ENCODE results near the gene TMEM178A. TPM values are rescaled to one million over a fixed set of nuclear protein-coding genes. Genes with fewer than 3 reads are reported as not detected.

The TMEM178A gene
- total and polyA plus RNA-seq, 9 donors, result 5.7 to 18.5 (median 14.5) TPM

GRCh38 chr2:39705638-39706037, 39.9 kb downstream of the TMEM178A start:
- DNase-seq, result no peak
- Histone ChIP-seq H3K9me3 (replicated peaks; ENCODE audit: control insufficient read depth, low read depth, low read length) (peaks cover 8% of the 10 kb centered on the region), H3K27me3 (ENCODE audit: control insufficient read depth, insufficient read depth, low read length) (no peaks in the 10 kb centered on the region), H3K4me1 (ENCODE audit: control insufficient read depth, insufficient read depth, low read length) (no peaks in the 10 kb centered on the region), H3K4me3 (ENCODE audit: low read length) (no peak overlapping the region), H3K27ac (ENCODE audit: low read length) (no peak overlapping the region), H3K36me3 (ENCODE audit: control insufficient read depth, insufficient read depth, low read length) (no peaks in the 10 kb centered on the region)
- 86% methylated on average over 1 of the region's 4 CpGs for WGBS (ENCODE audit: insufficient coverage)

GRCh38 chr2:39706312-39706711, 40.6 kb downstream of the TMEM178A start:
- Histone ChIP-seq H3K4me3 (ENCODE audit: low read length) (no peak overlapping the region), H3K4me1 (ENCODE audit: control insufficient read depth, insufficient read depth, low read length) (no peaks in the 10 kb centered on the region), H3K27me3 (ENCODE audit: control insufficient read depth, insufficient read depth, low read length) (no peaks in the 10 kb centered on the region), H3K36me3 (ENCODE audit: control insufficient read depth, insufficient read depth, low read length) (no peaks in the 10 kb centered on the region), H3K9me3 (replicated peaks; ENCODE audit: control insufficient read depth, low read depth, low read length) (peaks cover 7% of the 10 kb centered on the region), H3K27ac (ENCODE audit: low read length) (no peak overlapping the region)
- no CpG with 5 or more reads among the region's 1 CpG for WGBS (ENCODE audit: insufficient coverage)
- no peak for DNase-seq

- Histone ChIP-seq H3K4me1 (ENCODE audit: control insufficient read depth, insufficient read depth, low read length) (no peaks in the 10 kb centered on the region), H3K4me3 (ENCODE audit: low read length) (no peak overlapping the region), H3K36me3 (ENCODE audit: control insufficient read depth, insufficient read depth, low read length) (no peaks in the 10 kb centered on the region), H3K27ac (ENCODE audit: low read length) (no peak overlapping the region), H3K9me3 (replicated peaks; ENCODE audit: control insufficient read depth, low read depth, low read length) (peaks cover under 1% of the 10 kb centered on the region), H3K27me3 (ENCODE audit: control insufficient read depth, insufficient read depth, low read length) (no peaks in the 10 kb centered on the region)
- DNase-seq, result no peak
- WGBS (ENCODE audit: insufficient coverage), result 89% methylated on average over 6 of the region's 8 CpGs
Measured at GRCh38 chr2:39706945-39707344, 41.2 kb downstream of the TMEM178A start.

- Histone ChIP-seq H3K4me1 (ENCODE audit: control insufficient read depth, insufficient read depth, low read length) (no peaks in the 10 kb centered on the region), H3K9me3 (replicated peaks; ENCODE audit: control insufficient read depth, low read depth, low read length) (no peaks in the 10 kb centered on the region), H3K27me3 (ENCODE audit: control insufficient read depth, insufficient read depth, low read length) (no peaks in the 10 kb centered on the region), H3K4me3 (ENCODE audit: low read length) (no peak overlapping the region), H3K27ac (ENCODE audit: low read length) (no peak overlapping the region), H3K36me3 (ENCODE audit: control insufficient read depth, insufficient read depth, low read length) (no peaks in the 10 kb centered on the region)
- DNase-seq, result no peak
- WGBS (ENCODE audit: insufficient coverage), result 93% methylated on average over 8 of the region's 9 CpGs
Measured at GRCh38 chr2:39708003-39708402, 42.3 kb downstream of the TMEM178A start.

DNA sequence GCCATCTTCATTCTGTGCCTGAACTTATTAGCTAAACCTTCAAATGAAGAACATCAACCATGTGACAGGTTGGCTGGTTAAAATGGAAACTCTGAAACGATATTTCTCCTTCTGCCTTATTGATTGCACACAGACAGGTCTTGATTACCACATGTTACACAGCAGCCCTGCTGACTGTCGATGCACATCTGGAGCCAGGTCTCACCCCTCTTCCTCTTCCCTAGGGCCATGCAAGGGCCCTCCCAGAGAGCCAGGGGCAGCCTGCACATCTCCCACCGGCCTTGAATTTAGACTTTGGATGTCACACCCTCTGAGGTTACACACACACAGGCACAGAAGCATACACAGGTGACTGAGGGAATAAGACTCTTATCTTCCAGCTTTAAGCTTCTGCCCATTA, 45.1 kb downstream of the TMEM178A start:
- H3K27me3 ChIP-seq (ENCODE audit: control insufficient read depth, insufficient read depth, low read length), result no peaks in the 10 kb centered on the region
- no peak overlapping the region for H3K4me3 ChIP-seq (ENCODE audit: low read length)
- no peaks in the 10 kb centered on the region for H3K4me1 ChIP-seq (ENCODE audit: control insufficient read depth, insufficient read depth, low read length)
- no peak for DNase-seq
- WGBS (ENCODE audit: insufficient coverage), result 34% methylated on average over 2 of the region's 3 CpGs
- H3K9me3 ChIP-seq (replicated peaks; ENCODE audit: control insufficient read depth, low read depth, low read length), result no peaks in the 10 kb centered on the region
- no peak overlapping the region for H3K27ac ChIP-seq (ENCODE audit: low read length)
- no peaks in the 10 kb centered on the region for H3K36me3 ChIP-seq (ENCODE audit: control insufficient read depth, insufficient read depth, low read length)

GRCh38 chr2:39712953-39713352, 47.2 kb downstream of the TMEM178A start:
- Histone ChIP-seq H3K27ac (ENCODE audit: low read length) (no peak overlapping the region), H3K9me3 (replicated peaks; ENCODE audit: control insufficient read depth, low read depth, low read length) (no peaks in the 10 kb centered on the region), H3K36me3 (ENCODE audit: control insufficient read depth, insufficient read depth, low read length) (no peaks in the 10 kb centered on the region), H3K4me3 (ENCODE audit: low read length) (no peak overlapping the region), H3K4me1 (ENCODE audit: control insufficient read depth, insufficient read depth, low read length) (no peaks in the 10 kb centered on the region), H3K27me3 (ENCODE audit: control insufficient read depth, insufficient read depth, low read length) (no peaks in the 10 kb centered on the region)
- 100% methylated on average over 2 of the region's 5 CpGs for WGBS (ENCODE audit: insufficient coverage)
- DNase-seq, result no peak

DNA sequence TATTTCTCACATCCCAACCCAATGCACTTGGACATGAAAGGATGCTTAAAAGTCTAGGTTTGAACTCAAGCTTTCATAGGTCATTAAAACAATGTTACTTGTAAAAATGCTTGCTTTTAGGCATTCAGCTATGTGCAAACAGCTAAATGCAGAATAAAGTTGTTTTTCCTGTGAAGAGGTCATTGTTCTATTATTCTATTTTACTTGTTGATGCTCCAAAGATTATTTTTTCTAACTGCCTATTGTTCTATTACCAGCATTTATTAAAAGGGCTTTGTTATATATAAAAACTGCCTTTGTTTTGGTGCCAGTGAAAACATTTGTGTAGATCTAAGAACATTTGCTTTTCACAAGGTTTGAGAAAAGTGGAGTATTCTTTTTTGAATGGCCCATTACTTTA, 49.4 kb downstream of the TMEM178A start:
- Histone ChIP-seq H3K36me3 (ENCODE audit: control insufficient read depth, insufficient read depth, low read length) (no peaks in the 10 kb centered on the region), H3K27me3 (ENCODE audit: control insufficient read depth, insufficient read depth, low read length) (no peaks in the 10 kb centered on the region), H3K4me3 (ENCODE audit: low read length) (no peak overlapping the region), H3K9me3 (replicated peaks; ENCODE audit: control insufficient read depth, low read depth, low read length) (no peaks in the 10 kb centered on the region), H3K27ac (ENCODE audit: low read length) (no peak overlapping the region), H3K4me1 (ENCODE audit: control insufficient read depth, insufficient read depth, low read length) (no peaks in the 10 kb centered on the region)
- no peak for DNase-seq

DNA sequence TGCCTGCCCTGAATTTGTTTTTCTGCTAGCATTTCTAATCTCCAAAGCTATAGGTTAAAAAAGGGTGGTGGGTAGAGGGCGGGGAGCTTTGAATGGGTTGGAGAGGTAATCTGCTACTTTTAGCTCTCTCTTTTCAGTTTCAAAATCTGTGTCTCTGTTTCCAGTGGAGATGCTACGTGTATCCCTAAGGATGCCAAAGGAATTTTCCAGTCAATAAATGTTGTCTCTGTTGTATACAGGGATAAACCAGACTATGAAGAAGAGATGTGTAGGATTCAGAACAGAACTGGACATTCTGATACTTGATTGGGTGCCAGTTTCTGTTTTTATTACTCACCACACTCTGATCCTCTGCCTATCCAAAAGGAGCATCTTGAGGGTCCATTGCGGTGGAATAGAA, 50.1 kb downstream of the TMEM178A start:
- Histone ChIP-seq H3K36me3 (ENCODE audit: control insufficient read depth, insufficient read depth, low read length) (no peaks in the 10 kb centered on the region), H3K4me3 (ENCODE audit: low read length) (no peak overlapping the region), H3K9me3 (replicated peaks; ENCODE audit: control insufficient read depth, low read depth, low read length) (no peaks in the 10 kb centered on the region), H3K27ac (ENCODE audit: low read length) (no peak overlapping the region), H3K4me1 (ENCODE audit: control insufficient read depth, insufficient read depth, low read length) (no peaks in the 10 kb centered on the region), H3K27me3 (ENCODE audit: control insufficient read depth, insufficient read depth, low read length) (no peaks in the 10 kb centered on the region)
- no peak for DNase-seq
- no CpG with 5 or more reads among the region's 3 CpGs for WGBS (ENCODE audit: insufficient coverage)

DNA sequence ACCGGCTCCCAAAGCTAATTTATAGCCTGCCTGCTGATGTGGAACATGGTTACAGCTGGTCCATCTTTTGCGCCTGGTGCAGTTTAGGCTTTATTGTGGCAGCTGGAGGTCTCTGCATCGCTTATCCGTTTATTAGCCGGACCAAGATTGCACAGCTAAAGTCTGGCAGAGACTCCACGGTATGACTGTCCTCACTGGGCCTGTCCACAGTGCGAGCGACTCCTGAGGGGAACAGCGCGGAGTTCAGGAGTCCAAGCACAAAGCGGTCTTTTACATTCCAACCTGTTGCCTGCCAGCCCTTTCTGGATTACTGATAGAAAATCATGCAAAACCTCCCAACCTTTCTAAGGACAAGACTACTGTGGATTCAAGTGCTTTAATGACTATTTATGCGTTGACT, 51.4 kb downstream of the TMEM178A start:
- H3K4me1 ChIP-seq (ENCODE audit: control insufficient read depth, insufficient read depth, low read length), result no peaks in the 10 kb centered on the region
- WGBS (ENCODE audit: insufficient coverage), result 72% methylated on average over 10 of the region's 12 CpGs
- no peaks in the 10 kb centered on the region for H3K9me3 ChIP-seq (replicated peaks; ENCODE audit: control insufficient read depth, low read depth, low read length)
- DNase-seq, result no peak
- H3K36me3 ChIP-seq (ENCODE audit: control insufficient read depth, insufficient read depth, low read length), result no peaks in the 10 kb centered on the region
- H3K27me3 ChIP-seq (ENCODE audit: control insufficient read depth, insufficient read depth, low read length), result no peaks in the 10 kb centered on the region
- H3K27ac ChIP-seq (ENCODE audit: low read length), result no peak overlapping the region
- no peak overlapping the region for H3K4me3 ChIP-seq (ENCODE audit: low read length)

GRCh38 chr2:39718483-39718882, 52.8 kb downstream of the TMEM178A start:
- Histone ChIP-seq H3K4me1 (ENCODE audit: control insufficient read depth, insufficient read depth, low read length) (no peaks in the 10 kb centered on the region), H3K27me3 (ENCODE audit: control insufficient read depth, insufficient read depth, low read length) (no peaks in the 10 kb centered on the region), H3K9me3 (replicated peaks; ENCODE audit: control insufficient read depth, low read depth, low read length) (no peaks in the 10 kb centered on the region), H3K27ac (ENCODE audit: low read length) (no peak overlapping the region), H3K4me3 (ENCODE audit: low read length) (no peak overlapping the region), H3K36me3 (ENCODE audit: control insufficient read depth, insufficient read depth, low read length) (no peaks in the 10 kb centered on the region)
- no CpG with 5 or more reads among the region's 9 CpGs for WGBS (ENCODE audit: insufficient coverage)
- no peak for DNase-seq

- Histone ChIP-seq H3K4me3 (ENCODE audit: low read length) (no peak overlapping the region), H3K36me3 (ENCODE audit: control insufficient read depth, insufficient read depth, low read length) (no peaks in the 10 kb centered on the region), H3K27me3 (ENCODE audit: control insufficient read depth, insufficient read depth, low read length) (no peaks in the 10 kb centered on the region), H3K27ac (ENCODE audit: low read length) (no peak overlapping the region), H3K9me3 (replicated peaks; ENCODE audit: control insufficient read depth, low read depth, low read length) (no peaks in the 10 kb centered on the region), H3K4me1 (ENCODE audit: control insufficient read depth, insufficient read depth, low read length) (no peaks in the 10 kb centered on the region)
- WGBS (ENCODE audit: insufficient coverage), result 80% methylated on average over 6 of the region's 8 CpGs
- DNase-seq, result no peak
Measured at GRCh38 chr2:39719317-39719716, 53.6 kb downstream of the TMEM178A start.

All from muscle of leg (tissue), 11 donors.